SK-N-SH treated with all-trans-retinoic acid at 6 μM for 48 hours (cell line): ENCODE data around the gene PDSS2.
"Not testable (repeated sequence)": the region's sequence is repeated elsewhere in the genome, so short reads cannot be mapped to it uniquely, and the experiment has no call there.

Experiments used
- CREB5 ChIP-seq: fragments of 250-450 bp; sonication (Bioruptor Pico); IDR thresholded peaks from 2 replicates; pipeline ENCODE4 v1.5.1; 2020; ENCODE audit warnings: low read depth, mild to moderate bottlenecking, moderate library complexity
- CSDC2 ChIP-seq: fragments of 250-450 bp; sonication (Bioruptor Pico); IDR thresholded peaks from 2 replicates; pipeline ENCODE4 v1.5.0; 2020; ENCODE audit warnings: mild to moderate bottlenecking, moderate library complexity
- CSRNP3 ChIP-seq: fragments of 250-450 bp; sonication (Bioruptor Pico); IDR thresholded peaks from 2 replicates; pipeline ENCODE4 v1.5.1; 2021; ENCODE audit warnings: mild to moderate bottlenecking, moderate library complexity
- ESRRG ChIP-seq: fragments of 250-450 bp; sonication (Bioruptor Pico); IDR thresholded peaks from 2 replicates; pipeline ENCODE4 v1.6.1; 2021; ENCODE audit warnings: mild to moderate bottlenecking
- ISL1 ChIP-seq: fragments of 250-450 bp; sonication (Bioruptor Pico); IDR thresholded peaks from 2 replicates; pipeline ENCODE4 v2.1.2; 2022; ENCODE audit warnings: mild to moderate bottlenecking, moderate library complexity
- PATZ1 ChIP-seq: fragments of 250-450 bp; sonication (Bioruptor Pico); IDR thresholded peaks from 2 replicates; pipeline ENCODE4 v1.8.0; 2020; ENCODE audit warnings: mild to moderate bottlenecking, moderate library complexity, borderline replicate concordance
- POU6F1 ChIP-seq: fragments of 250-450 bp; sonication (Bioruptor Pico); IDR thresholded peaks from 2 replicates; pipeline ENCODE4 v1.8.0; 2021; ENCODE audit warnings: low read depth, mild to moderate bottlenecking, moderate library complexity, borderline replicate concordance
- PPARA ChIP-seq: fragments of 250-450 bp; sonication (Bioruptor Pico); IDR thresholded peaks from 2 replicates; pipeline ENCODE4 v1.5.0; 2020; ENCODE audit warnings: mild to moderate bottlenecking, borderline replicate concordance
- RARB ChIP-seq: fragments of 250-450 bp; sonication (Bioruptor Pico); IDR thresholded peaks from 2 replicates; pipeline ENCODE4 v1.8.0; 2021; ENCODE audit warnings: mild to moderate bottlenecking, moderate library complexity
- SNAI2 ChIP-seq: fragments of 250-450 bp; sonication (Bioruptor Pico); IDR thresholded peaks from 2 replicates; pipeline ENCODE4 v1.5.0; 2020; ENCODE audit warnings: mild to moderate bottlenecking, moderate library complexity
- ZFP3 ChIP-seq: fragments of 250-450 bp; sonication (Bioruptor Pico); IDR thresholded peaks from 2 replicates; pipeline ENCODE4 v1.5.0; 2020; ENCODE audit warnings: mild to moderate bottlenecking, moderate library complexity
- ZFP30 ChIP-seq: fragments of 450-650 bp; formaldehyde crosslinking; IDR thresholded peaks from 2 replicates; pipeline ENCODE4 v1.5.0; 2022; ENCODE audit warnings: mild to moderate bottlenecking, moderate library complexity
- ZNF565 ChIP-seq: fragments of 450-650 bp; formaldehyde crosslinking; conservative IDR thresholded peaks from 2 replicates; pipeline ENCODE4 v1.5.0; 2020; ENCODE audit warnings: low read depth, mild to moderate bottlenecking, moderate library complexity
- ZNF70 ChIP-seq: fragments of 450-650 bp; formaldehyde crosslinking; IDR thresholded peaks from 2 replicates; pipeline ENCODE4 v1.5.0; 2020; ENCODE audit warnings: mild to moderate bottlenecking, moderate library complexity

- TF ChIP-seq ISL1 (CRISPR knock-in tag); ESRRG (CRISPR knock-in tag); CSRNP3; SNAI2 (CRISPR knock-in tag); PATZ1 (CRISPR knock-in tag); ZFP30 (CRISPR knock-in tag); ZNF565 (CRISPR knock-in tag); RARB (CRISPR knock-in tag); CREB5 (CRISPR knock-in tag); ZNF70 (CRISPR knock-in tag); CSDC2 (CRISPR knock-in tag); PPARA; ZFP3 (CRISPR knock-in tag); POU6F1 (CRISPR knock-in tag): not testable (repeated sequence)
Observed at GRCh38 chr6:107118540-107118939, 340.8 kb downstream of the PDSS2 start.
